SK-MEL-5 (cell line): ENCODE measurements around the gene NRXN3. TPM values are rescaled to one million over a fixed set of nuclear protein-coding genes. Genes with fewer than 3 reads are reported as not detected.

Experiments used
- DNase-seq: peaks from one replicate; pipeline ENCODE4 v3.0.0-alpha.2; 2016; ENCODE audit warnings: low read depth, low spot score
- in situ Hi-C: cut with HindIII; loops from 2 replicates; pipeline ENCODE4 v1.10.0; 2016; ENCODE audit warnings: low sequenced_read_pairs, high pct_unique_total_duplicates, low pct_unique_long_range_greater_than_20kb
- total RNA-seq: library from RNA; depleted of rRNA; stranded (reverse); fragments of >200 nt; shearing (Covaris generic); gene quantifications from 2 replicates; pipeline ENCODE4 v1.2.3, GENCODE V29; 2014

NRXN3 gene
- total RNA-seq, 1 experiment from 2014 or later: 0.03 TPM

- DNase-seq: no peak
- in situ Hi-C loops: no loop called here
Observed at GRCh38 chr14:78933166-78933565, 763.0 kb downstream of the NRXN3 start.

DNA sequence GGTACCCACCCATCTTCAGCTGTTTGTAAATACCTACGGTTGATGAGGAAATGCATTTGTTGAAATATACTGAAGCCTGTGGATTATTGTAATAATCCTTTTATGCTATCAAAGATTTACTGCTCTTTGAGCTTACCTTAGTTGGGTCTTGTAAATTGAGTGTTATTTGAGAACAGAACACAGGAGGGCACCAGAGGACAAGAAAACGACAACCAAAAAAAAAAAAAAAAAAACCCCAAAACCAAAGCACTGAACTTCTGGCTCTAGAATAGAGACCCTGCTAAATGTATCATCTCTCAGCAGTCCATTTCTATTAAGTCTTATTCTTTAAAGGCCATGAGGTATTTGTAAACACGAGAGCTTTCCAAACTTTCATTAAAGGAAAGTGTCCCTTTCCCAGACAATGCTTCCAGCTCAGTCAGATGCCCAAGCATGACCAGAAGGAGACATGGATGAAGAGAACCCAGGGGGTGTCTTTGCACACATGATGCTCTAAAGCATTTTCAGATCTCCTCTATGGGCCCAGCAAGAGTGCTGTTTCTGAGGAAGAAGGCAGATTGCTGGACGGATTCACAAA lies 763.9 kb downstream of the NRXN3 start:
- in situ Hi-C loops: no loop called here
- DNase-seq: peak; percentile 44

DNA sequence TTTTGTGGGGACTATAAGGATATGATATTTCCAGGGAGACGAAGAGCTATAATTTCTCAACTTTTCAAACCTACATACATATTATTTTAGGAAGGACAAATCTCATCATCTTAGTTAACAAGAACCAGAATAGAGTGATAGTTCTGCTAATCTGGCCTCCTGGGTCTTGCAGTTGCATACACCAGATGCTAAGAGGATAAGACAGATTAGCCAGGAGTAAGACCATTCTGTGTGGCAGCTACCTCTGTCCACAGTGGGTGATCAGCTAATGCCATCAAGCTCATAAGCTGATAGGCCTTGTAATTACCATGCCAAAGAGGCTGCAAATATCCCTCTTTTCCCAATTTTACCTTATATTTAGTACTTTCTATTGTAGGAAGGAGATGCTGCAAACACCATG lies 776.8 kb downstream of the NRXN3 start:
- in situ Hi-C loops: no loop called here
- no peak for DNase-seq

DNA sequence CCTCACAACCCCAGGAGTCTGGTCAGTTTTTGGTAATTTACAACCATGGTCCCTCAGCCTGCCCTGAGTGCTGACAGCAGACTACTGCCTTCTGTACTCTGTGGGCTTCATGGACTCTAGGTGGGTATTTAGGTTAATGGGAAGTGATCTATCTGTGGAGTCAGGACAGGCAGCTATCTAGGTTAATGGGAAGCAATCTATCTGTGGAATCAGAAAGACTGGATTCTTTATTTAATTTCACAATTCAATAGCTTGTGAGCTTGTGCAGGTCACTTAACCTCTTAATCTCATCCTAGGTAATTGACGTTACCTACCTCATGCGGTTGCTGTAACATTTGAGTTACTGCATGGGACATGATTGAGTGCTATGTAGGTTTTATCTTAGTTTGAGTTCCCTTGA lies 777.5 kb downstream of the NRXN3 start:
- in situ Hi-C loops: no loop called here
- DNase-seq: no peak

GRCh38 chr14:78950649-78951048 lies 780.5 kb downstream of the NRXN3 start:
- DNase-seq: no peak
- in situ Hi-C loops: no loop called here

- in situ Hi-C loops: no loop called here
- DNase-seq: no peak
Observed at GRCh38 chr14:78951602-78952001, 781.4 kb downstream of the NRXN3 start.

GRCh38 chr14:78959674-78960264 lies 789.6 kb downstream of the NRXN3 start:
- peak; percentile 76 for DNase-seq
- in situ Hi-C loops: no loop called here

- no peak for DNase-seq
- in situ Hi-C loops: no loop called here
Observed at GRCh38 chr14:78967111-78967809, 797.1 kb downstream of the NRXN3 start.

GRCh38 chr14:78968265-78968664 lies 798.1 kb downstream of the NRXN3 start:
- in situ Hi-C loops: no loop called here
- no peak for DNase-seq

- peak; percentile 43 for DNase-seq
- in situ Hi-C loops: no loop called here
Observed at GRCh38 chr14:78970677-78971076, 800.5 kb downstream of the NRXN3 start.

DNA sequence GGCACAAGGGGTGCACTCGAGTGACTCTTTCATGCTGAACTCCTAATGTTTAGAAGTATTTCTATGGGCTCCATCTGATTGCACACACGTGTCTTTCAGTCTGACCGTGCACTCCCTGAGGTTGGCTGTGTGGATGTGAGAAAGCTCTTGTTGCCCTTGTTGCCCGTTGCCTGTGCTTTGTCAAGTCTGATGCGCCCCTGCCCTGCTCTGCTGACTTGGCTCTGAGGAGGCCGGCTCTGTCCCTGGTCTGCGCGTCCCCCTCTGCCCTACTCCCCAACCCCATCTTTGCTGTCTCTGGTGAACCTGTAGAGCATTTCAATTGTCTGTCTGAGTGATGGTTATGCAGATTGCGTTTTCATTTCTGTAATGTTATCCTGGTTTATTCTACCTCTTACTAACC lies 802.3 kb downstream of the NRXN3 start:
- DNase-seq: no peak
- in situ Hi-C loops: no loop called here

DNA sequence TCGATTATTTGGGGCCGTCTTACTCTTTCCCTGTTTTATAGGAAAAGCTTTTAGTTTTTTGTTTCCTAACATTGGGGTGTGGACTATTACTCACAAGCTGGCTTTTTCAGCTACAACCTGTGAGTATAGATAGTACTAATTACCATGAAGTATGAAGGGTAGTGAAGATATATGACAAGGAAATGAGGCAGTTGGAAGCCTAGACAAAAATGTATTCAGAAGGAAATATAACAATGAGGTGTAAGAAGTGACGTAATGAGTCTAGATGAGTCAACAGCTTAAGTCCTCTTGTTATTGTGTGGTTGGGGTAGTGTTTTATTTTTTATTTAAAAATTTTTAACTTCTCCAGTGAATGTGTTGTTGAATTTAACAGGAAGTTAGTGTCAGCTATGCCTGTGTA lies 804.5 kb downstream of the NRXN3 start:
- no peak for DNase-seq
- in situ Hi-C loops: no loop called here

GRCh38 chr14:78975734-78976133 lies 805.6 kb downstream of the NRXN3 start:
- no peak for DNase-seq
- in situ Hi-C loops: no loop called here

DNA sequence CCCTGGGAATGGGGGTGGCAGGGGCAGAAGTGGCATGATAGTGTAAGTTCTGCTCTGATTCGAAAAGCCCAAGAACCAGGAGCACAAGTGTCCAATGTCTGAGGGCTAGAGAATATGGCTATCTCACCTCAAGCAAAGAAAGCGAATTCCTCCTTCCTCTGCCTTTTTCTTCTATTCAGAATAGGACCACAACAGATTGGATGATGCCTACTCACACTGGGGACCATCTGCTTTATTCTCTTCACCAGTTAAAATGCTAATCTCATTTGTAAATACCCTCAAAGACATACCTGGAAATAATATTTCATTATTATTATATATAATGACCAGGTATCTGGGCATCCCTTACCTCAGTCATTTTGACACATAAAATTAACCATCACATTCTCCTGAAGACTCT lies 808.7 kb downstream of the NRXN3 start:
- DNase-seq: no peak
- in situ Hi-C loops: no loop called here

DNA sequence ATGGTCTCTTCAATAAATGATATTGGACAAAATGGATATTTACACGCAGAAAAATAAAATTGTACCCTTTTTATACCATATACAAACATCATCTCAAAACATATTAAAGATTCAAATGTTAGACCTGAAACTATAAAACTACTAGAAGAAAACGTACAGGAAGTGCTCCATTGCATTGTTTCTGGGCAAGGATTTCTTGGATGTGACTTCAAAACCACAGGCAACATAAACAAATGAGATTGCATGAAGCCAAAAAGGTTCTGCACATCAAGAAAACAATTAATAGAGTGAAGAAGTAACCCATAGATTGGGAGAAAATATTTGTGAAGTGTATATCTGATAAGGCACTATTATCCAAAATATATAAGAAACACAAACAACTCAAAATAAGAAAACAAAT lies 812.4 kb downstream of the NRXN3 start:
- DNase-seq: no peak
- in situ Hi-C loops: no loop called here

DNA sequence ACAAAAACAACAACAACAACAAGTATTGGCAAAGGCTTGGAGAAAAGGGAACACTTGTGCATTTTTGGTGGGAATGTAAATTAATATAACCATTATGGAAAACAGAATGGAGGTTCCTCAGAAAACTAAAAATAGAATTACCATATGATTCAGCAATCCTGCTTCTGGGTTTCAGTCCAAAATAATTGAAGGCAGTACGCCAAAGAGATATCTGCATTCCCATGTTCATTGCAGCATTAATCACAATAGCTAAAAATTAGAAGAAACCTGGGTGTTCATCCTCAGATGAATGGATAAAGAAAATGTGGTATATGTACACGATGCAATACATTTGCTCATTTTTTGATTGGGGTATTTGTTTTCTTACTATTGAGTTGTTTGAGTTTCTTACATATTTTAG lies 813.0 kb downstream of the NRXN3 start:
- no peak for DNase-seq
- in situ Hi-C loops: no loop called here

GRCh38 chr14:78985668-78986381 lies 815.7 kb downstream of the NRXN3 start:
- in situ Hi-C loops: no loop called here
- DNase-seq: no peak

DNA sequence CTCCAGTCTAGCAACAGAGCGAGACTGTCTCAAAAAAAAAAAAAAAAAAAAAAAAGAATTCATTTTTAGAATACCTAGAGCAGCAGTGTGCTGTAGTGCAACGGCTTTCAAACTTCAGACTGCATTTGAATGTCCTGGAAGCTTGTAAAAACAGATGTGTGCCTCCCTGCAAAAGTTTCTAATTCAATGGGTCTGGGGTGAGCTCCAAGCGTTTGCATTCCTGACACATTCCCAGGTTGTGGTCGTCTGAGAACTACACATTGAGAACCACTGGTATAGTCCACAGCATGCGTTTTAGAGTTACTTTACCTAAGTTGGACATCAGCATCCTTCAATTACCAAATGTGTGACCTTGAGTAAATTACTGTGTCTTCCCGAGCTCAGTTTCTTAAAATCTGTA lies 816.8 kb downstream of the NRXN3 start:
- in situ Hi-C loops: no loop called here
- no peak for DNase-seq

GRCh38 chr14:78989221-78989620 lies 819.0 kb downstream of the NRXN3 start:
- in situ Hi-C loops: no loop called here
- DNase-seq: no peak
